MCF 10A (cell line): ENCODE measurements around the gene GATAD2A. TPM values are rescaled to one million over a fixed set of nuclear protein-coding genes. Genes with fewer than 3 reads are reported as not detected.

ENCODE experiments used
- BruUV-seq: library from RNA; stranded (reverse); fragments of 400-500 nt; replicated peaks from 2 replicates; lab custom pipeline; 2021; lab: Mats Ljungman, UMichigan
- CTCF ChIA-PET: fragments of 300-600 bp; sonication (Branson Sonifier 250); formaldehyde crosslinking; extraction: SDS; loops from one replicate; lab custom pipeline; 2021; ENCODE audit warnings: antibody characterized with exemption, inconsistent platforms; lab: Yijun Ruan, JAX
- POLR2A ChIA-PET: fragments of 300-600, 350-650 bp; sonication (Branson Sonifier 250); formaldehyde crosslinking; extraction: SDS; loops from one replicate; lab custom pipeline; 2020; ENCODE audit warnings: antibody characterized with exemption, inconsistent platforms; lab: Yijun Ruan, JAX
- DNase-seq: peaks from one replicate; pipeline ENCODE4 v3.0.0-alpha.2; 2018; ENCODE audit not compliant: unreplicated experiment
- H3K27ac Mint-ChIP-seq: one replicate; pipeline ENCODE4 v1.8.0; 2022; ENCODE audit warnings: mild to moderate bottlenecking, low read depth, mixed read lengths; ENCODE audit not compliant: unreplicated experiment
- H3K27me3 Mint-ChIP-seq: one replicate; pipeline ENCODE4 v1.8.0; 2022; ENCODE audit warnings: mixed read lengths; ENCODE audit not compliant: insufficient read depth, unreplicated experiment
- H3K36me3 Mint-ChIP-seq: one replicate; pipeline ENCODE4 v1.8.0; 2022; ENCODE audit warnings: mild to moderate bottlenecking, moderate library complexity, mixed read lengths; ENCODE audit not compliant: insufficient read depth, unreplicated experiment
- H3K4me1 Mint-ChIP-seq: one replicate; pipeline ENCODE4 v1.8.0; 2022; ENCODE audit warnings: mixed read lengths; ENCODE audit not compliant: insufficient read depth, unreplicated experiment
- H3K4me3 Mint-ChIP-seq: one replicate; pipeline ENCODE4 v1.8.0; 2022; ENCODE audit warnings: mild to moderate bottlenecking, moderate library complexity, mixed read lengths; ENCODE audit not compliant: unreplicated experiment
- H3K9me3 Mint-ChIP-seq: one replicate; pipeline ENCODE4 v1.8.0; 2022; ENCODE audit warnings: mixed read lengths; ENCODE audit not compliant: unreplicated experiment
- CTCF ChIP-seq: fragments of 200-600 bp; IDR thresholded peaks from one replicate; pipeline ENCODE4 v1.8.0; 2022; ENCODE audit warnings: antibody characterized with exemption, mild to moderate bottlenecking; ENCODE audit not compliant: unreplicated experiment
- intact Hi-C: fragments of 100-400 bp; cut with micrococcal nuclease; formaldehyde crosslinking; loops from 2 replicates; pipeline ENCODE4 v1.14.1; 2022
- total RNA-seq: library from RNA; stranded (reverse); gene quantifications from 2 replicates; pipeline ENCODE4 v1.2.3, GENCODE V29; 2022

The GATAD2A gene
- total RNA-seq, 1 experiment from 2014 or later: 91.5 TPM

- CTCF ChIA-PET: no interaction called here
- no peak for TF ChIP-seq CTCF
- H3K27me3 Mint-ChIP-seq: no peaks in the 10 kb centered on the region
- H3K9me3 Mint-ChIP-seq: no peaks in the 10 kb centered on the region
- H3K36me3 Mint-ChIP-seq: peaks cover 6% of the 10 kb centered on the region
- no peak overlapping the region for H3K27ac Mint-ChIP-seq
- no peak for DNase-seq
- no peaks in the 10 kb centered on the region for H3K4me1 Mint-ChIP-seq
- no TSS peak for BruUV-seq
- intact Hi-C loops: no loop called here
- POLR2A ChIA-PET: interaction anchor here (0.7 kb wide), 1 partner anchor 234 kb away, joined by 3 read pairs; no protein-coding TSS in a partner anchor
- no peak overlapping the region for H3K4me3 Mint-ChIP-seq
Observed at GRCh38 chr19:19541616-19542015, 136.1 kb downstream of the GATAD2A start.

GRCh38 chr19:19542507-19542906 lies 137.0 kb downstream of the GATAD2A start:
- no peak overlapping the region for H3K27ac Mint-ChIP-seq
- CTCF ChIA-PET: interaction anchor here (0.8 kb wide), 1 partner anchor 47 kb away, joined by 4 read pairs; no protein-coding TSS in a partner anchor
- no peaks in the 10 kb centered on the region for H3K27me3 Mint-ChIP-seq
- H3K9me3 Mint-ChIP-seq: no peaks in the 10 kb centered on the region
- no peaks in the 10 kb centered on the region for H3K4me1 Mint-ChIP-seq
- no peak overlapping the region for H3K4me3 Mint-ChIP-seq
- no peak for TF ChIP-seq CTCF
- no peak for DNase-seq
- H3K36me3 Mint-ChIP-seq: no peaks in the 10 kb centered on the region
- no TSS peak for BruUV-seq
- intact Hi-C loops: no loop called here
- POLR2A ChIA-PET: no interaction called here

GRCh38 chr19:19543101-19543500 lies 137.6 kb downstream of the GATAD2A start:
- no peak for TF ChIP-seq CTCF
- Mint-ChIP-seq H3K9me3 (no peaks in the 10 kb centered on the region), H3K4me3 (no peak overlapping the region), H3K4me1 (no peaks in the 10 kb centered on the region), H3K36me3 (no peaks in the 10 kb centered on the region), H3K27ac (no peak overlapping the region), H3K27me3 (no peaks in the 10 kb centered on the region)
- BruUV-seq: no TSS peak
- DNase-seq: no peak
- intact Hi-C loops: no loop called here
- ChIA-PET POLR2A (no interaction called here), CTCF (interaction anchor here (0.5 to 2.2 kb wide), 3 partner anchors 11 to 74 kb away, joined by 3 to 11 read pairs (median 4); no protein-coding TSS in a partner anchor)

GRCh38 chr19:19543640-19544039 lies 138.2 kb downstream of the GATAD2A start:
- H3K36me3 Mint-ChIP-seq: no peaks in the 10 kb centered on the region
- no peak for TF ChIP-seq CTCF
- no peak overlapping the region for H3K4me3 Mint-ChIP-seq
- H3K4me1 Mint-ChIP-seq: no peaks in the 10 kb centered on the region
- no peak overlapping the region for H3K27ac Mint-ChIP-seq
- no peak for DNase-seq
- BruUV-seq: no TSS peak
- H3K9me3 Mint-ChIP-seq: no peaks in the 10 kb centered on the region
- ChIA-PET CTCF (interaction anchor here (0.5 to 2.2 kb wide), 3 partner anchors 11 to 146 kb away, joined by 3 to 11 read pairs (median 3); no protein-coding TSS in a partner anchor), POLR2A (no interaction called here)
- intact Hi-C loops: no loop called here
- no peaks in the 10 kb centered on the region for H3K27me3 Mint-ChIP-seq
